Thoracic aorta endothelial cell (primary cell): Measurements from ENCODE around the gene YWHAG. TPM values are rescaled to one million over a fixed set of nuclear protein-coding genes. Genes with fewer than 3 reads are reported as not detected.

Experiments
- total RNA-seq: library from RNA; depleted of rRNA; stranded (reverse); fragments of >200 nt; gene quantifications from 2 replicates; pipeline ENCODE4 v1.2.3, GENCODE V29; 2012

The YWHAG gene
- 213 and 249 TPM in 2 replicates for total RNA-seq

GRCh38 chr7:76358481-76359110 lies at the start of gene YWHAG:
YWHAG (minus strand) TSS chr7:76358991; CDS start chr7:76358808, 183 bp downstream.

GRCh38 chr7:76302347-76303201 lies 56.2 kb downstream of the YWHAG start, which contains the start of gene HSPB1:
HSPB1 (plus strand) TSS chr7:76302673; CDS start chr7:76302713, 40 bp downstream.

Other genes starting within 250 kb of the YWHAG start
- 0.80 and 0.86 TPM in 2 replicates for gene SRRM3, start 157.1 kb downstream of the YWHAG start, total RNA-seq
- gene HSPB1, start 56.3 kb downstream of the YWHAG start, total RNA-seq, result 184 and 197 TPM in 2 replicates
- 0.13 and 0.14 TPM in 2 replicates for gene SSC4D, start 50.7 kb upstream of the YWHAG start, total RNA-seq
- gene ZP3, start 66.0 kb upstream of the YWHAG start, total RNA-seq, result 0.53 and 3.1 TPM in 2 replicates
- gene DTX2, start 102.7 kb upstream of the YWHAG start, total RNA-seq, result 5.3 and 6.5 TPM in 2 replicates
- gene UPK3B, start 151.6 kb upstream of the YWHAG start, total RNA-seq, result 0.13 TPM in 1 of 2 replicates, not detected in the other
- gene SPDYE16, start 184.3 kb upstream of the YWHAG start, total RNA-seq, result not detected in 2 replicates